Pancreas (tissue), 10 donors: ENCODE data around the gene XIST. TPM values are rescaled to one million over a fixed set of nuclear protein-coding genes. Genes with fewer than 3 reads are reported as not detected.

Experiments used
- ATAC-seq, 4 donors: fragments of 200-7000 bp; cut with Tn5 transposase; one replicate each; pipeline versions ENCODE4 v1.8.0 to v1.9.1; 2020; ENCODE audit warnings: mild to moderate bottlenecking in 4 of 4, moderate library complexity in 4 of 4
- DNase-seq, 6 donors: peaks; one replicate each; pipeline ENCODE4 v3.0.0-alpha.2; 2020
- FAIRE-seq: peaks from 2 replicates; lab custom pipeline; 2012; peaks lifted over from hg19 to GRCh38; lab: Jason Lieb, UNC
- H3K27ac ChIP-seq, 4 donors: fragments of 200-600 bp; sonication (generic); 1 replicate in 3 of 4; 2 replicates in 1 of 4; pipeline versions ENCODE4 v1.5.0 to v1.8.0; 2020
- H3K27me3 ChIP-seq, 4 donors: fragments of 200-600 bp; one replicate each; pipeline ENCODE4 v1.8.0; 2021
- H3K36me3 ChIP-seq, 3 donors: fragments of 200-600 bp; sonication (generic) in 1 of 3; one replicate each; pipeline versions ENCODE4 v1.5.0 to v1.8.0; 2020 to 2021
- H3K4me1 ChIP-seq, 3 donors: fragments of 200-600 bp; one replicate each; pipeline ENCODE4 v1.8.0; 2021
- H3K4me3 ChIP-seq, 4 donors: fragments of 200-600 bp; sonication (generic) in 2 of 4; one replicate each; pipeline versions ENCODE4 v1.5.0 to v1.8.0; 2020 to 2021
- H3K9me3 ChIP-seq, 4 donors: fragments of 200-600 bp; one replicate each; pipeline ENCODE4 v1.8.0; 2021
- CTCF ChIP-seq, 4 donors: fragments of 200-600 bp; sonication (generic) in 3 of 4; IDR thresholded peaks; one replicate each; pipeline versions ENCODE4 v1.5.0 to v1.8.0; 2021; ENCODE audit warnings: antibody characterized with exemption in 4 of 4
- WGBS, 2 donors: extraction: QIAGEN DNeasy Blood & Tissue Kit; methylation state at CpG; one replicate each; pipeline ENCODE4 v1.1.7; 2013; 5-methylcytosine and 5-hydroxymethylcytosine counted together
- intact Hi-C, 3 donors: fragments of 100-400 bp; cut with DNase I; formaldehyde crosslinking; loops; one replicate each; pipeline versions ENCODE4 v1.11.1 to v1.14.2; 2022
- polyA plus RNA-seq, 2 donors: library from polyadenylated mRNA; stranded (reverse); fragments of 200-250 nt; gene quantifications; one replicate each; pipeline ENCODE4 v1.2.3, GENCODE V29; 2013
- total RNA-seq, 6 donors: library from RNA; stranded (reverse); fragmentation: NEBNext Ultra II Directional in 4 of 6; extraction: Animal tissue kit (Norgen Biotek cat#: 25700) in 4 of 6; gene quantifications; one replicate each; pipeline versions ENCODE4 v1.2.1 to v1.2.4, GENCODE V29; 2021 to 2023
- donor health status: healthy with polysubstance abuse.
- donor health status: DM: no; HTN: no; CAD: no; lungs with moderate emphysema.
- donor health status: DM: no; HTN: no; CAD: no.
- donor health status: control.
- donor health status: control.
- donor health status: Bipolar disorder and iron deficiency.
- donor health status: DM: yes; HTN: yes; CAD: no.
- donor health status: DM: no; HTN: no; CAD: no.
- donor health status: DM: no; HTN: no; CAD: no.
- donor health status: DM: yes; HTN: yes; CAD: no.

XIST gene
- total and polyA plus RNA-seq, 8 donors, result 0.12 to 409 (median 148) TPM; not detected in 1

GRCh38 chrX:73832319-73832718, 20.2 kb downstream of the XIST start:
- Histone ChIP-seq H3K9me3 (no peaks in the 10 kb centered on the region), H3K4me1 (no peaks in the 10 kb centered on the region), H3K27ac (no peak overlapping the region), H3K27me3 (peaks cover 0 to 4% (median 0%) of the 10 kb centered on the region in 4 donors), H3K4me3 (no peak overlapping the region), H3K36me3 (peaks cover 0 to 16% (median 0%) of the 10 kb centered on the region in 3 donors)
- WGBS, 2 donors, result 83 to 98% methylated on average over 4 of the region's 4 CpGs
- FAIRE-seq (no peak), ATAC-seq (no peak), DNase-seq (no peak)
- no peak for TF ChIP-seq CTCF (IDR thresholded peaks at IDR 0.05)
- intact Hi-C loops, result no loop called here

- WGBS, 2 donors, result 56 to 65% methylated on average over 2 of the region's 2 CpGs
- H3K27ac ChIP-seq, result no peak overlapping the region
- H3K4me1 ChIP-seq, result no peaks in the 10 kb centered on the region
- no peak for TF ChIP-seq CTCF (IDR thresholded peaks at IDR 0.05)
- intact Hi-C loops, result no loop called here
- ATAC-seq (no peak), FAIRE-seq (no peak), DNase-seq (no peak)
- H3K4me3 ChIP-seq, result no peak overlapping the region
- peaks cover 0 to 4% (median 0%) of the 10 kb centered on the region in 4 donors for H3K27me3 ChIP-seq
- H3K36me3 ChIP-seq, result peaks cover 0 to 16% (median 0%) of the 10 kb centered on the region in 3 donors
- no peaks in the 10 kb centered on the region for H3K9me3 ChIP-seq
These were observed 21.0 kb downstream of the XIST start for GRCh38 chrX:73831500-73831899.

- H3K27ac ChIP-seq, result no peak overlapping the region
- no peak overlapping the region for H3K4me3 ChIP-seq
- no peaks in the 10 kb centered on the region for H3K4me1 ChIP-seq
- no peak for TF ChIP-seq CTCF (IDR thresholded peaks at IDR 0.05)
- ATAC-seq (no peak), DNase-seq (no peak), FAIRE-seq (no peak)
- 59 to 77% methylated on average over 9 of the region's 9 CpGs for WGBS, 2 donors
- H3K9me3 ChIP-seq, result no peaks in the 10 kb centered on the region
- peaks cover 0 to 4% (median 0%) of the 10 kb centered on the region in 4 donors for H3K27me3 ChIP-seq
- H3K36me3 ChIP-seq, result peaks cover 0 to 18% (median 0%) of the 10 kb centered on the region in 3 donors
- intact Hi-C loops, result no loop called here
These were observed 21.8 kb downstream of the XIST start for GRCh38 chrX:73830489-73831414.

GRCh38 chrX:73829890-73830466, 22.5 kb downstream of the XIST start:
- Histone ChIP-seq H3K36me3 (peaks cover 0 to 23% (median 0%) of the 10 kb centered on the region in 3 donors), H3K27ac (no peak overlapping the region), H3K9me3 (no peaks in the 10 kb centered on the region), H3K4me3 (no peak overlapping the region), H3K4me1 (no peaks in the 10 kb centered on the region), H3K27me3 (peaks cover 0 to 4% (median 0%) of the 10 kb centered on the region in 4 donors)
- intact Hi-C loops, result no loop called here
- WGBS, 2 donors, result 62 to 82% methylated on average over 5 of the region's 5 CpGs
- DNase-seq (no peak), ATAC-seq (no peak), FAIRE-seq (no peak)
- TF ChIP-seq CTCF (IDR thresholded peaks at IDR 0.05), result no peak
